ENCODE data around the gene OR51S1.
"Not testable (repeated sequence)": the region's sequence is repeated elsewhere in the genome, so short reads cannot be mapped to it uniquely, and the experiment has no call there.

Gene OR51S1

DNA sequence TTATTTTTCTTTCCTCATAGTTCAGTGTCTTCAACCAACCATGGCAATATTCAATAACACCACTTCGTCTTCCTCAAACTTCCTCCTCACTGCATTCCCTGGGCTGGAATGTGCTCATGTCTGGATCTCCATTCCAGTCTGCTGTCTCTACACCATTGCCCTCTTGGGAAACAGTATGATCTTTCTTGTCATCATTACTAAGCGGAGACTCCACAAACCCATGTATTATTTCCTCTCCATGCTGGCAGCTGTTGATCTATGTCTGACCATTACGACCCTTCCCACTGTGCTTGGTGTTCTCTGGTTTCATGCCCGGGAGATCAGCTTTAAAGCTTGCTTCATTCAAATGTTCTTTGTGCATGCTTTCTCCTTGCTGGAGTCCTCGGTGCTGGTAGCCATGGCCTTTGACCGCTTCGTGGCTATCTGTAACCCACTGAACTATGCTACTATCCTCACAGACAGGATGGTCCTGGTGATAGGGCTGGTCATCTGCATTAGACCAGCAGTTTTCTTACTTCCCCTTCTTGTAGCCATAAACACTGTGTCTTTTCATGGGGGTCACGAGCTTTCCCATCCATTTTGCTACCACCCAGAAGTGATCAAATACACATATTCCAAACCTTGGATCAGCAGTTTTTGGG, 33.0 kb upstream of the OR51S1 start, which contains the start of gene OR51T1:
TSS of gene OR51T1 (plus strand) at position 41 of the 641 bp plus-strand sequence. CDS start at position 41, 0 bp downstream.
- TF ChIP-seq ZFX (IDR thresholded peaks at IDR 0.05; ENCODE audit: borderline replicate concordance) (no peak), CTCF (IDR thresholded peaks at IDR 0.05) (no peak)
- H3K27ac ChIP-seq, result no peak within 1 kb of the TSS

DNA sequence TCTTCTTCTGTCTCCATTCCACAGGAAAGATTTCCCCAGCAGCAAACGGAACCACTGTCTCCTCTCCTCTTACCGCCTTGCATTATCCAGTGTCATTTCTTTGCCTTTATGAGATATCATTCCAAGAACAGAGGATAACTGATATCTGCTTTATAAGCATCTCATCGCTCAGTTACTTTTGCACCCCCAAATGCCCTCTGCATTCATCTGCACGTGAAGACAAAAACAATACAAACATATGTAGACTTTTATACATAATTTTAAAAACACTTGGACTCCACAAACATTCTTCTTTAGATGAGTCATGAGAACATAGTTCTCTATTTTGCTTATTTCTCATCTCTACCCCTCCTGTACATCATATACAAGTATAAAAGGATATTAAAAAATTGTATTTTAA, 32.2 kb upstream of the OR51S1 start:
- no peak overlapping the region for H3K27ac ChIP-seq
- TF ChIP-seq CTCF (IDR thresholded peaks at IDR 0.05) (no peak), ZFX (IDR thresholded peaks at IDR 0.05; ENCODE audit: borderline replicate concordance) (no peak)

DNA sequence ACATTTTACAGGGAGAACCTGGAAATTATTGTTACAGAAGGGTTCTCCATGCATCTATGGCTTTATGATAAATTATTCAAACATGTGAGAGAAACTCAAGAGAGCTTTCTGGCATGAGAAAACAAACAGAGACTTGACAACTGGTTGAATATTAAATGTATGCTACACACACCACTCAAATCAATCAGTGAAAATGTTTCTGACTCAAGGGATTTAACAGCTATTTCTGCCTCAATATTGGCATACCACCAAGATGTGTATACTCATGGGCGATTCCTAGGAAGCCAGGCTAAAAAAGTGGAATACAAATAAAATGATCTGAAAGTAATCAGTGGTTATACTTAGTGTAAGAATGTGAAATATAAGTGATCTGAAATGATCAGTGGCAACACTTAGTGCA, 16.8 kb upstream of the OR51S1 start:
- H3K27ac ChIP-seq, result no peak overlapping the region
- TF ChIP-seq CTCF (IDR thresholded peaks at IDR 0.05) (no peak), ZFX (IDR thresholded peaks at IDR 0.05; ENCODE audit: borderline replicate concordance) (no peak)

DNA sequence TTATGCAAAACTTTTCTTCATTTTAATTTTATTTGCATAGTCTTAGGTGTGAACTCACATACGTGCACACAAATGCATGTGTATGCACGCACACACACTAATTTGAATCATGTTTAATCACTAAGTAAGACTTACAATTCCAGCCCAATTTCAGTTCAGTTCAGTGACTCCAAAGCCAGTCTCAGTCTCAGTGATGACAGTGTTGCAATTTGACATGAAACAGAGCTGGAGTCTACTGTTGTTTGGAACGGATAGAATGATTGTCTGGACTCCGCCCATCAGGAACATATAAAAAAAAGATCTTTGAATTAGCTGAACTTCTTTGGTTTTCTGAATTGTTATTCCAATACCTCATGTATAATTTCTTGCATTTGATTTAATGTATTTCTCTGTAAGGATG, 14.9 kb upstream of the OR51S1 start:
- TF ChIP-seq ZFX (IDR thresholded peaks at IDR 0.05; ENCODE audit: borderline replicate concordance) (no peak), CTCF (IDR thresholded peaks at IDR 0.05) (no peak)
- H3K27ac ChIP-seq, result no peak overlapping the region

GRCh38 chr11:4862447-4863236, 13.6 kb upstream of the OR51S1 start:
- no peak overlapping the region for H3K27ac ChIP-seq
- no peak for TF ChIP-seq ZFX (IDR thresholded peaks at IDR 0.05; ENCODE audit: borderline replicate concordance)
- no peak for TF ChIP-seq CTCF (IDR thresholded peaks at IDR 0.05)

- H3K27ac ChIP-seq, result not testable (repeated sequence)
Observed at GRCh38 chr11:4854286-4854685, 5.3 kb upstream of the OR51S1 start.

- no peak overlapping the region for H3K27ac ChIP-seq
- no peak for TF ChIP-seq ZFX (IDR thresholded peaks at IDR 0.05; ENCODE audit: borderline replicate concordance)
- no peak for TF ChIP-seq CTCF (IDR thresholded peaks at IDR 0.05)
Observed at GRCh38 chr11:4851033-4851432, 2.0 kb upstream of the OR51S1 start.

All from 22Rv1 (cell line).